Measurements from ENCODE around the gene TGFBI.

TGFBI gene

DNA sequence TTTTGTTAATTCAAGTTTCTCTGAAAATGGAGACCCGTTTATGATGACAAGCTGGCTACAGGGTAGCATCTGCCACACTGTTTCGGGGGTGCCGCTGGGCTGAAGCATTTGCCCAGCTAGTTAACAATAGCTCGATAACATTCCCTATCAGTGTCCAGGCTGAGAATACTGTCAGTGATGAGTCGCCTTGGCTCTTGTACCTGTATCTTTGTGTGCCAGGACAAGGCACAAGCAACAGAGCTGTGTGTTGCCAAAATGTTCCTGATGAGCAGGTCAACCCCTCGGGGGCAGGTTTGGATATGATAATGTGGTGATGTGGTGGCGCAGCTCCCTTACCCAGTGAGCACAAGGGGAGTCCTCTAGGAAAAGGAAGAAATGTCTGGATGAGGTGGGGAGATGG, 7.0 kb downstream of the TGFBI start:
- no peak for DNase-seq (ENCODE audit: low read depth)
- TF ChIP-seq, protein P1, sequence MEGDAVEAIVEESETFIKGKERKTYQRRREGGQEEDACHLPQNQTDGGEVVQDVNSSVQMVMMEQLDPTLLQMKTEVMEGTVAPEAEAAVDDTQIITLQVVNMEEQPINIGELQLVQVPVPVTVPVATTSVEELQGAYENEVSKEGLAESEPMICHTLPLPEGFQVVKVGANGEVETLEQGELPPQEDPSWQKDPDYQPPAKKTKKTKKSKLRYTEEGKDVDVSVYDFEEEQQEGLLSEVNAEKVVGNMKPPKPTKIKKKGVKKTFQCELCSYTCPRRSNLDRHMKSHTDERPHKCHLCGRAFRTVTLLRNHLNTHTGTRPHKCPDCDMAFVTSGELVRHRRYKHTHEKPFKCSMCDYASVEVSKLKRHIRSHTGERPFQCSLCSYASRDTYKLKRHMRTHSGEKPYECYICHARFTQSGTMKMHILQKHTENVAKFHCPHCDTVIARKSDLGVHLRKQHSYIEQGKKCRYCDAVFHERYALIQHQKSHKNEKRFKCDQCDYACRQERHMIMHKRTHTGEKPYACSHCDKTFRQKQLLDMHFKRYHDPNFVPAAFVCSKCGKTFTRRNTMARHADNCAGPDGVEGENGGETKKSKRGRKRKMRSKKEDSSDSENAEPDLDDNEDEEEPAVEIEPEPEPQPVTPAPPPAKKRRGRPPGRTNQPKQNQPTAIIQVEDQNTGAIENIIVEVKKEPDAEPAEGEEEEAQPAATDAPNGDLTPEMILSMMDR (conservative IDR thresholded peaks at IDR 0.05; ENCODE audit: low read depth, low read length): no peak

DNA sequence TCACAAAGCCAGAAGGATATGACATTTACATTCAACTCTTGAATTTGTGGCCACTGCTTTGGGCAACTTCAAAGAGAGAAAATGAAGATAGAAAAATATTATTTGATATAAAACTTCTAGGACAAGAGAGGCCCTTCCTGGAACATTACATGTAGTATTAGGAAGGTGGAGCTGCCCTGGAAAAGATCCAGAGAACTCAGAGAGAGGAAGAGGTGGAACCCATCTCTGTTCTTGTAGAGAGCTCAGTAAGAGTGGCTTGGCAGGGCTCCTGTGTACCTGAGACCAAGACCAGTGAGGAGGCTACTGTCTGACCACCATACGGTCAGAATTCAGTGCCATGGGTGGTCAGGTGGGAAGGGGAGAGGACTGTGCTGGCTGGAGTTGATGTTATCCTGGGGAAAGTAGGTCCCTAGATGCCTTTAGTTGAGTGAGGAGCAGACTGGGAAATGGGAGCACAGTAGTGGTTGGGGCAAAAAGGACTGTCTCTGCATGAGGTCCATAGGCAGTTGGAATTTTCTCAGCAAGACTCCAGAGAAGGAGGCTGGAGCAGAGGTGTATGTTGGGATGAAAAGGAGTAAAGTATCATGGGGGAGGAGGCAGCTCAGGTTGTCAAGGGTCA, 7.6 kb downstream of the TGFBI start:
- H3K4me3 ChIP-seq (ENCODE audit: low read depth, low read length): no peak overlapping the region
- DNase-seq (ENCODE audit: low read depth): no peak
- TF ChIP-seq, protein P1 (conservative IDR thresholded peaks at IDR 0.05; ENCODE audit: low read depth, low read length): no peak

More for the DNA sequence above, 7.0 kb downstream of the TGFBI start:
- no peak overlapping the region for H3K4me3 ChIP-seq (ENCODE audit: low read depth, low read length)

DNA sequence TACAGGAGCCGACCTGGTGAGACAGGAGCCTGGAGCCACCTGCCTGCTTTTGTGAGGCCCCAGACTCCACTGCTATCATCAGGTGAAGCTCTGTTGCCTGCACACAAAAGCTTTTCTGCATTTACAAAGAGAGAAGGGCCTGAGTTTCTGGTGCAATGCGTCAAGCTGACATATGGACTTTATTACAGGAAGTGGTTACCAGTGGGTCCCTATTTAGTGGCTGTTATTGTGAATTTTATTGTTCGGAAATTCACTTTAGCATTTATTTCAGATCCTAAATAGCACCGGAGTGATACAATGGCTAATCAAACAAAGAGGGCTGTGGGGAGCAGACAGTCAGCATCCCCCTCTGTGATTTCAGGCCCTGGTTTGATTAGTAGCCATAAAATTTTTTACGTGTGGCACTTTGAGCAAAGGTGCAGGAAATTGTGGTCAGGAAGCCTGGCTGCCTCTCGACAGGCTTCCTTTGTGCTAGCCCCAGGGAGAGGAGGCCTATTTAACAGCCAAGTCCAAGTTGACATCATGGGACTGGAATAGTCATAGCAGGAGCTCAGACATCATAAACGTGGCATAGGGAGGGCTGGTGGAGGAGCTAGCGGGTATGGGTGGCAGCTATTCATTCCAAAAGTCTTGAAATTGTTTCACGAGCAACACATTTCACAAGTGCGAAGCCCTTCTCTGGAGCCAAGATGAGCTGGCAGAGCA, 8.4 kb downstream of the TGFBI start:
- TF ChIP-seq, protein P1 (conservative IDR thresholded peaks at IDR 0.05; ENCODE audit: low read depth, low read length): no peak
- H3K4me3 ChIP-seq (ENCODE audit: low read depth, low read length): no peak overlapping the region
- peak; percentile 69 for DNase-seq (ENCODE audit: low read depth)

DNA sequence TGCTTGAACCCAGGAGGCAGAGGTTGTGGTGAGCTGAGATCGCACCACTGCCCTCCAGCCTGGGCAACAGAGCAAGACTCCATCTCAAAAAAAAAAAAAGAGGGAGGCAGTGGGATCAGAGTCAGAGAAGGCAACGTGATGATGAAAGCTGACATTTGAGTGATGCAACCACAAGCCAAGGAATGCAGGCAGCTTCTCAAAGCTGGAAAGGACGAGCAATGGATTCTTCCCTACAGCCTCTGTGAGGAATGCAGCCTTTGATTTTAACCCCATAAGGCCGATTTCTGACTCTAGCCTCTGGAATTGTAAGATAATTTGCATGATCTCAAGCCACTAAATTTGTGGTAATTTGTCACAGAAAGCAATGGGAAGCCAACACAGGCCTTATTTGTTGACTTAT, 9.8 kb downstream of the TGFBI start:
- no peak overlapping the region for H3K4me3 ChIP-seq (ENCODE audit: low read depth, low read length)
- DNase-seq (ENCODE audit: low read depth): peak; percentile 73
- TF ChIP-seq, protein P1 (conservative IDR thresholded peaks at IDR 0.05; ENCODE audit: low read depth, low read length): no peak

GRCh38 chr5:136039202-136039601, 10.4 kb downstream of the TGFBI start:
- TF ChIP-seq, protein P1 (conservative IDR thresholded peaks at IDR 0.05; ENCODE audit: low read depth, low read length): peak; percentile 4
- no peak for DNase-seq (ENCODE audit: low read depth)
- H3K4me3 ChIP-seq (ENCODE audit: low read depth, low read length): no peak overlapping the region

DNA sequence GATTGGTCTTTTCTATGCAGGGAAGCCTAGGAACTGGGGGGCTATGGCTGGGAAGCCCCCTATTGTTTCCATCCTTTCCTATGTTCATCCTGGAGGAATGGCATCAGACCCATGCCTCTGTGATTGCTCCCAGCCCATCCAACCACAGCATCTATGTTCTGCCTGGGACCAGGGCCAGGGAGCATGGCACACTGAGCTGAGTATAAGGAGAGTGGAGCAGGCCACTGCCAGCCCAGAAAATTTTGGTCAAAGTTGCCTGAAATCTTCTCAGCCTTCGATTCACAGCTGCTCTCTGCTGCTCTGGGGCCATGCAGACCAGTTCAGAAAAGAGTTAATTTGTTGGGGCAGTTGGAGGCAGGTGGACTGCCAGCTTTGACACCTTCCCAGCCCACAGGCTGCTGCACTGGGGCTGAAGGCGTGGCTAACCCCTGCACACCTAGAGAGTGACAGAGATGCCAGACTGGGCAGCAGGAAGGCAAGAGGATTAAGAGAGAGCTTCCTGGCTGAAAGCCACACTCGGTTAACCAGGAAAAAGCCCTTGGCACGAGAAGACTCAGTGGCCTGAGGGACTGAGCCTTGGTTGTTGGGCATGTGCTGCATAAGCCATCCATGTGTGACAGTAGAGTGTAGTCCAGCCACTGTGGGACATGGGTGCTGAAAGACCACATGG, 12.1 kb downstream of the TGFBI start:
- no peak for DNase-seq (ENCODE audit: low read depth)
- TF ChIP-seq, protein P1 (conservative IDR thresholded peaks at IDR 0.05; ENCODE audit: low read depth, low read length): no peak

More for the DNA sequence above, 12.1 kb downstream of the TGFBI start:
- no peak overlapping the region for H3K4me3 ChIP-seq (ENCODE audit: low read depth, low read length)
